Uterus (tissue), 2 donors: ENCODE measurements around the gene C1orf198.

Source experiments
- CTCF ChIP-seq, 4 experiments: fragments of 200-600 bp in 2 of 4; fragments of 450-650 bp in 2 of 4; sonication (generic) in 2 of 4; IDR thresholded peaks; one replicate each; pipeline ENCODE4 v1.5.1; 2016 to 2019; ENCODE audit warnings: antibody characterized with exemption in 4 of 4, mild to moderate bottlenecking in 2 of 4, moderate library complexity in 1 of 4
- POLR2A ChIP-seq, 2 donors: fragments of 450-650 bp; IDR thresholded peaks; one replicate each; pipeline ENCODE4 v1.6.1; 2016; ENCODE audit warnings: antibody characterized with exemption in 2 of 2, mild to moderate bottlenecking in 1 of 2, moderate library complexity in 1 of 2

GRCh38 chr1:230863449-230863848 lies 4.9 kb downstream of the C1orf198 start:
- TF ChIP-seq POLR2A (IDR thresholded peaks at IDR 0.05), result no peak
- no peak for TF ChIP-seq CTCF (IDR thresholded peaks at IDR 0.05)
